ENCODE data around the gene FILIP1L.

- no peak for TF ChIP-seq CTCF (conservative IDR thresholded peaks at IDR 0.05; ENCODE audit: low read depth, low read length)
- TF ChIP-seq RFX5 (IDR thresholded peaks at IDR 0.05; ENCODE audit: low read depth, low read length): no peak
- TF ChIP-seq, protein P1, sequence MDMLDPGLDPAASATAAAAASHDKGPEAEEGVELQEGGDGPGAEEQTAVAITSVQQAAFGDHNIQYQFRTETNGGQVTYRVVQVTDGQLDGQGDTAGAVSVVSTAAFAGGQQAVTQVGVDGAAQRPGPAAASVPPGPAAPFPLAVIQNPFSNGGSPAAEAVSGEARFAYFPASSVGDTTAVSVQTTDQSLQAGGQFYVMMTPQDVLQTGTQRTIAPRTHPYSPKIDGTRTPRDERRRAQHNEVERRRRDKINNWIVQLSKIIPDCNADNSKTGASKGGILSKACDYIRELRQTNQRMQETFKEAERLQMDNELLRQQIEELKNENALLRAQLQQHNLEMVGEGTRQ (IDR thresholded peaks at IDR 0.05; ENCODE audit: low read depth, low read length): no peak
- no peak for TF ChIP-seq RCOR1 (IDR thresholded peaks at IDR 0.05; ENCODE audit: insufficient replicate concordance, low read length)
- TF ChIP-seq POLR2A (IDR thresholded peaks at IDR 0.05; ENCODE audit: low read depth, low read length): no peak
- no peak for TF ChIP-seq RAD21 (IDR thresholded peaks at IDR 0.05; ENCODE audit: low read length)
- TF ChIP-seq SMC3 (IDR thresholded peaks at IDR 0.05; ENCODE audit: low read depth, low read length): no peak
- TF ChIP-seq MXI1 (IDR thresholded peaks at IDR 0.05; ENCODE audit: borderline replicate concordance, low read depth, low read length): no peak
- no peak for TF ChIP-seq CEBPB (IDR thresholded peaks at IDR 0.05; ENCODE audit: low read depth, low read length)
- TF ChIP-seq ELK1 (IDR thresholded peaks at IDR 0.05; ENCODE audit: borderline replicate concordance, low read depth, low read length): no peak
- TF ChIP-seq CHD1 (IDR thresholded peaks at IDR 0.05; ENCODE audit: low read depth, low read length): no peak
- no peak for TF ChIP-seq MAZ (IDR thresholded peaks at IDR 0.05; ENCODE audit: borderline replicate concordance, low read depth, low read length)
- TF ChIP-seq FOS (IDR thresholded peaks at IDR 0.05; ENCODE audit: low read depth, low read length): no peak
- TF ChIP-seq MAFK (IDR thresholded peaks at IDR 0.05; ENCODE audit: low read depth, low read length): no peak
These were observed 304.7 kb downstream of the FILIP1L start for GRCh38 chr3:99809565-99809964.

Measured in IMR-90 (cell line).